COR-L47 (cell line): ENCODE data around the gene IGF2R.
"Not testable (repeated sequence)": the region's sequence is repeated elsewhere in the genome, so short reads cannot be mapped to it uniquely, and the experiment has no call there.

Experiments used
- DNase-seq: peaks from one replicate; lab custom pipeline; 2025; lab: John Stamatoyannopoulos, UW

The IGF2R gene

GRCh38 chr6:159953091-159953601, 15.7 kb upstream of the IGF2R start:
- no peak for DNase-seq

DNA sequence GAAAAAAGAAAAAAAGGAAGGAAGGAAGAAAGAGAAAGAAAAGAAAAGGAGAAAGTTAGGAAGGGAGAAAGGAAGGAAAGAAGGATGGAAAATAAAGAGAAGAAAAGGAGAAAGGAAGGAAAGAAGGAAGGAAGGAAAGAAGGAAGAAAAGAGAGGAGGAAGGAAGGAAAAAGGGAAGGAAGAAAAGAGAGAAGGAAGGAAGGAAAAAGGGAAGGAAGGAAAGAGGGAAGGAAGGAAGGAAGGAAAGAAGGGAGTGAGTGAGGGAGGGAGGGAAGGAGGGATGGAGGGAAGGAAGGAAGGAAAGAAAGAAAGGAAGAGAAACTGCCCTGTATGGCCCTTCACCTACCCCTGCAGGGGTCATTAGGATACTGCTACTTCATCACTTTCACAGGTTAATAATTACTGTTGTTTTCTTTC, 12.9 kb upstream of the IGF2R start:
- DNase-seq = no peak

- DNase-seq = no peak
These were observed 11.7 kb upstream of the IGF2R start for GRCh38 chr6:159957071-159957673.

DNA sequence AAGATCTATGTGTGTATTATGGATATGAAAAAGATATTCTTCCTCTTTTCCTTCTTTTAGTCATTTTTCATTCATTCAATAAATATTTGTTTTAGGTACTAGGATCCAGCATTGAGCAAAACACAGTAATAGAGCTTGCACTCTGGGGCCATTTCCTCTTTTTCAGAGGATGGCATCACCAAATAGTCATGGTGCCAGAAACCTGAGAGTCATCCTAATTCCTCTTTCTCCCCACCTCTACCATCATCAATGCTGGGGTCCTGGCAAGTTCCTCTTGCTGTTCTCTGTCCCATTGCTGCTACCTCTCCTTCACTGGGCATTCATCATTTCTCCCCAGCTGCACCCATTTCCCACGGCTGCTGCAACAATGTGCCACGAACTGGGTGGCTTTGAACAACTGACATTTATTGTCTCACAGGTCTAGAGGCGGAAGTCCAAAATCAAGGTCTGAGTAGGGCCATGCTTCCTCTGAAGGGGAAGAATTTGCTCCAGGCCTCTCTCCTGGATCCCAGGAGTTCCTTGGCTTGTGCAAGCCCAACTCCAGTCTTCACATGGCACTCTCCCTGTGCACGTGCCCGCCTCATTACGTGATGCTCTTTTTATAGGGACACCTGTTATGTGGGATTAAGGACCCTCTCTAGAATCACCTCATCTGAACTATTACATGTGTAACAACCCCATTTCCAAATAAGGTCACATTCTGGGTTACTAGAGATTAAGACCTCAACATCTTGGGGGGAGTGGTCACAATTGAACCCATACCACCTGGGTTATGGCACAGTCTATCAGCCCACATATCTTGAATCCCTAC, 9.5 kb upstream of the IGF2R start:
- DNase-seq = no peak

DNA sequence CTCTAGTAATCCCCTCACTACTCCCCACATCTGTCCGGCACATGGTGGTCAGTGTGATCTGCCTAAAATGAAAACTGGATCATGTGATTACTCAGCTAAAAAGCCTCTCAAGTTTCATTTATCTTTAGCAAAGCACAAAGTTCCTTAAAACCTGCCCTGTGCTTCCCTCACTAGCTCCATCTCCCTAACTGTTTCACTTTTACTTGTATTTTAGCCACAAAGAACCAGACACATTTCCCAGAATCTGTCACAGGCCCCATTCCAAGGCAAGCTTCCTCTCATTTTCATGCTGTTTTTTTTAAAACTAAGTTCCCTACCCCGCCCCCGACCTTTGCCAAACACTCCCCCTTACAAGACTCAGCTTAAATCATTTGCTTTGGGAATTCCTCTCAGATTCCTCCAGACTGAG, 8.9 kb upstream of the IGF2R start:
- no peak for DNase-seq

DNA sequence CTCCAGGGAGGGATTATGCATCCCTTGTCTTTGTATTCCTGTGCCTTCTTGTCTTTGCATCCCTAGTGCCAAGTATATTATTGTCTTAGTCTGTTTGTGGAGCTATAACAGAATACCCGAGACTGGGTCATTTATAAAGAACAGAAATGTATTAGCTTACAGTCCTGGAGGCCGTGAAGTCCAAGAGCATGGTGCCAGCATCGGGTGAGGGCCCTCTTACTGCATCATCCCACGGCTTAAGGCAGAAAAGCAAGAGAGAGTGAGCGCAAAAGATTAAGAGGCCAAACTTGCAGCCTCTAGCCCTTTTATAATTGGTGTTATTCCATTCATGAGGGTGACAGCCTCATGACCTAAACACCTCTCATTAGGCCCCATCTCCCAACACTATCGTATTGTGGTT, 8.4 kb upstream of the IGF2R start:
- DNase-seq = no peak

GRCh38 chr6:159961528-159961927, 7.4 kb upstream of the IGF2R start:
- DNase-seq = no peak

- no peak for DNase-seq
These were observed 5.8 kb upstream of the IGF2R start for GRCh38 chr6:159963111-159963510.

GRCh38 chr6:159964046-159964445, 4.8 kb upstream of the IGF2R start:
- no peak for DNase-seq

GRCh38 chr6:159966339-159966738, 2.5 kb upstream of the IGF2R start:
- no peak for DNase-seq

DNA sequence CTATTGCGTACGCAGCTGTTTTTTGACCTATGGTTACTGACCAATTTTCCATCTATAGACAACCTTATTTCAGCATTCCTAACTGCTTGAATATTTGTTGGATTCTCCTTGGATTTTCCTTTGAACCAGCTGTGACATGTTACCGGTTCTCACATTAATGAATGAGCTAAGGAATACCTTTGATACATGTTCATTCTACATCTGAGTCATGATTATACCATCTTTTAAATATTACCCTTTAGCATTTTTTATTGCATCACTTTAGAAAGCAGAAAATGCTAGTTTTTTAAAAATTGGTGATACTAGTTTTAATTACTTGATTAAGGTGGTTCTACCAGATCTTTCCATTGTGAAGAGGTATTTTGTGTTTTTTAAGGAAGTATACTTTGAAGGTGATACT, 1.9 kb upstream of the IGF2R start:
- DNase-seq = no peak

DNA sequence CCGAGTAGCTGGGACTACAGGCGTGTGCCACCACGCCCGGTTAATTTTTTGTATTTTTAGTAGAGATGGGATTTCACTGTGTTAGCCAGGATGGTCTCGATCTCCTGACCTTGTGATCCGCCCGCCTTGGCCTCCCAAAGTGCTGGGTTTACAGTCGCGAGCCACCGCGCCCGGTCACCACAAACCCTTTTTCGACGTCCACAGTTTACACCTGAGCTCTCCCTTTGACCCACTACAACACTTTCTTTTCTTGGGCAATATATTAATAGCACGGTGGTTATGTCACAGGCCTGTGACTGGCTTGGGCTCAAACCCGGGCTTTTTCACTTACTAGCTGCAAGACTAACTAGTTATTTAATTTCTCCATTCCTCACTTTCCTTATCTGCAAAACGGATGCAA, 1.3 kb upstream of the IGF2R start:
- DNase-seq = not testable (repeated sequence)

DNA sequence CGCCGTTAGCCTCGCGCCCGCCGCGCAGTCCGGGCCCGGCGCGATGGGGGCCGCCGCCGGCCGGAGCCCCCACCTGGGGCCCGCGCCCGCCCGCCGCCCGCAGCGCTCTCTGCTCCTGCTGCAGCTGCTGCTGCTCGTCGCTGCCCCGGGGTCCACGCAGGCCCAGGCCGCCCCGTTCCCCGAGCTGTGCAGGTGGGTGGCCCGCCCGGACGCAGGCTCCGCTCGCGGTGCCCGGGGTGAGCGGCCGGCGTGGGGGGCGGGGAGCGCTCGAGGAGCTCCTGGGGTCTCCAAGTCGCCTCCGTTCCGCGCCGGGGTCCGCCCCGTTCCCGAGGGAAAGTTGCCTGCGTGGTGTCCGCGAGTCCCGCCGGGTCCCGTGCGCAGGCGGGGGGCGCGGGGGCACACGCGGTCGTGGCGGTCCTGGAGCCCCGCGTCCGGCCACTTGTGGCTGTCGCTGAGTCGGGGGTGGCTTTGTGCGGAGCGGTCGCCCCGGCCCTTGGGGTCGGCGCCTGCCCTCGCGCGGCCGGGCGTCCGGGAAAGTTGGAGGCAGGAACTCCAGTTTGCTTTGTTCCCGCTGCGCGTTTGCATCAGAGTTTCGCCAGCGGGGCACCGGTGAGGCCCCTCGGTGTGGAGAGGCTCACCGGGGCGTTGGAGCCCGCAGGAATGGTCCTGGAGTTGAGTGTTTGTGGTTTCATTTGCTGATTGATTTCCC, 476 bp downstream of the IGF2R start:
- DNase-seq = no peak

GRCh38 chr6:159969921-159970320, 1.0 kb downstream of the IGF2R start:
- DNase-seq = no peak

DNA sequence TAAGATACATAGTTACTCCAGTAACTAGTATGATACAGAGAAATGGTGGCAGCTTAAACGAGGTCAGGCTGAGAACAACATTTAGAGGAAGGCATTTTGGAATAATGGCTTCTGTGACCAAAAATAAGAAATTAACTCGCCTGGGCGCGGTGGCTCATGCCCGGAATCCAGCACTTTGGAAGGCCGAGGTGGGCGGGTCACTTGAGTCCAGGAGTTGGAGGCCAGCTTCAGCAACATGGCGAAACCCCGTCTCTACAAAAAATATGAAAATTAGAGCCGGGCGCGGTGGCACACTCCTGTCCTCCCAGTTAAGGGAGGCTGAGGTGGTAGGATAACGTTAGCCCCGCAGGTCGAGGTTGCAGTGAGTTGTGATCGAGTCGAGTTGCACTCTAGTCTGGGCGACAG, 1.8 kb downstream of the IGF2R start:
- no peak for DNase-seq

GRCh38 chr6:159971341-159972178, 2.7 kb downstream of the IGF2R start:
- no peak for DNase-seq

GRCh38 chr6:159972506-159973268, 3.8 kb downstream of the IGF2R start:
- no peak for DNase-seq

- no peak for DNase-seq
These were observed 4.5 kb downstream of the IGF2R start for GRCh38 chr6:159973406-159973805.

- DNase-seq = no peak
These were observed 5.1 kb downstream of the IGF2R start for GRCh38 chr6:159973951-159974350.

DNA sequence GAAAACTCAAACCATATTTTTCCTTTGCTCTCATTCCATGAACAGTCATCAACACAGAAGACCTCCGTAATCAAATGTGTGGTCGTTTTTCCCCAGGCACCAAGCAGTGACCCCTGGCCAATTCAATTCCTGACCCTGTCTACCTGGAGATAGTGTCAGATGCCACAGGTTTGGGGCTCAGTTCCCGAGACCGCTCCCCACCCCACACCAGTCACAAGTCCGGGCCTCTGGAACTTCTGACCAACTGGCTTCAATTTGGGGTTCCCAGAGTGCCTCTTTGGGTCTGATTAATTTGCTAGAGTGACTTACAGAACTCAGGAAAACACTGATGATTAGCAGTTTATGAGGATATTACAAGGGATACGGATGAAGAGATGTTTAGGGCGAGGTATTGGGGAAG, 6.0 kb downstream of the IGF2R start:
- DNase-seq = no peak

- DNase-seq = no peak
These were observed 7.9 kb downstream of the IGF2R start for GRCh38 chr6:159976686-159977254.
